Hepatocyte (in vitro differentiated cells): ENCODE data around the gene WDR73. TPM values are rescaled to one million over a fixed set of nuclear protein-coding genes. Genes with fewer than 3 reads are reported as not detected.
"Not testable (repeated sequence)": the region's sequence is repeated elsewhere in the genome, so short reads cannot be mapped to it uniquely, and the experiment has no call there.

ENCODE experiments used
- DNase-seq: peaks from one replicate; pipeline ENCODE4 v3.0.0-alpha.2; 2016; ENCODE audit warnings: low spot score
- H2AFZ ChIP-seq: fragments of 200-600 bp; sonication (generic); 2 replicates; pipeline ENCODE4 v1.6.0; 2016; ENCODE audit warnings: antibody characterized with exemption, mild to moderate bottlenecking
- H3K27ac ChIP-seq: fragments of 200-600 bp; sonication (generic); 2 replicates; pipeline ENCODE4 v1.5.1; 2016; ENCODE audit warnings: mild to moderate bottlenecking
- H3K27me3 ChIP-seq: fragments of 200-600 bp; sonication (generic); 2 replicates; pipeline ENCODE4 v1.6.1; 2016
- H3K36me3 ChIP-seq: fragments of 200-600 bp; sonication (generic); replicated peaks from 2 replicates; pipeline ENCODE4 v1.5.1; 2016; ENCODE audit warnings: low read depth; ENCODE audit not compliant: insufficient read depth
- H3K4me1 ChIP-seq: fragments of 200-600 bp; sonication (generic); 2 replicates; pipeline ENCODE4 v1.5.1; 2016; ENCODE audit warnings: mild to moderate bottlenecking, moderate library complexity; ENCODE audit not compliant: insufficient read depth
- H3K4me2 ChIP-seq: fragments of 200-600 bp; sonication (generic); 2 replicates; pipeline ENCODE4 v1.6.0; 2016
- H3K4me3 ChIP-seq: fragments of 200-600 bp; sonication (generic); 2 replicates; pipeline ENCODE4 v1.5.1; 2016; ENCODE audit warnings: mild to moderate bottlenecking
- H3K79me2 ChIP-seq: fragments of 200-600 bp; sonication (generic); 2 replicates; pipeline ENCODE4 v1.6.0; 2017; ENCODE audit warnings: mild to moderate bottlenecking
- H3K9me2 ChIP-seq: fragments of 200-600 bp; sonication (generic); replicated peaks from 2 replicates; pipeline ENCODE4 v1.6.0; 2017; ENCODE audit warnings: mild to moderate bottlenecking; ENCODE audit not compliant: insufficient read depth
- H3K9me3 ChIP-seq: fragments of 200-600 bp; sonication (generic); 2 replicates; pipeline ENCODE4 v1.5.1; 2016; ENCODE audit warnings: low read depth, mild to moderate bottlenecking
- H4K20me1 ChIP-seq: fragments of 200-600 bp; sonication (generic); 2 replicates; pipeline ENCODE4 v1.6.0; 2016; ENCODE audit warnings: mild to moderate bottlenecking; ENCODE audit not compliant: insufficient read depth, poor library complexity, severe bottlenecking
- CTCF ChIP-seq: fragments of 200-600 bp; sonication (generic); IDR thresholded peaks from 2 replicates; pipeline ENCODE4 v1.5.1; 2016; ENCODE audit warnings: antibody characterized with exemption, mild to moderate bottlenecking; ENCODE audit not compliant: poor library complexity
- EZH2 ChIP-seq: fragments of 200-600 bp; sonication (generic); IDR thresholded peaks from 2 replicates; pipeline ENCODE4 v1.6.1; 2016; ENCODE audit warnings: antibody characterized with exemption, mild to moderate bottlenecking, borderline replicate concordance
- EZH2phosphoT487 ChIP-seq: fragments of 200-600 bp; sonication (generic); IDR thresholded peaks from one replicate; pipeline ENCODE4 v1.6.1; 2018; ENCODE audit warnings: antibody characterized with exemption, mild to moderate bottlenecking, low read depth, moderate library complexity; ENCODE audit not compliant: unreplicated experiment, severe bottlenecking
- WGBS: methylation state at CpG from one replicate; pipeline ENCODE4 v1.1.6; 2016; ENCODE audit warnings: low lambda C conversion rate; ENCODE audit errors: missing lambda C conversion rate; 5-methylcytosine and 5-hydroxymethylcytosine counted together
- polyA plus RNA-seq: library from polyadenylated mRNA; unstranded; fragments of >200 nt; fragmentation: Nextera tagmentation; extraction: Ambion mirVana; gene quantifications from 2 replicates; pipeline ENCODE4 v1.2.1, GENCODE V29; 2016
- total RNA-seq: library from RNA; depleted of rRNA; stranded (reverse); fragments of >200 nt; gene quantifications from 2 replicates; pipeline ENCODE4 v1.2.3, GENCODE V29; 2014

The WDR73 gene
- total and polyA plus RNA-seq, 2 experiments from 2014 or later, result 30.3 to 31.4 TPM

- Histone ChIP-seq H3K27ac (no peak overlapping the region), H3K27me3 (no peaks in the 10 kb centered on the region), H2AFZ (no peak overlapping the region), H3K9me2 (no peaks in the 10 kb centered on the region), H3K9me3 (no peaks in the 10 kb centered on the region), H3K4me2 (no peak overlapping the region), H3K4me1 (no peaks in the 10 kb centered on the region), H4K20me1 (peaks cover 18% of the 10 kb centered on the region), H3K4me3 (no peak overlapping the region), H3K79me2 (peaks cover 63% of the 10 kb centered on the region), H3K36me3 (no peaks in the 10 kb centered on the region)
- TF ChIP-seq CTCF (no peak), EZH2 (no peak), EZH2phosphoT487 (no peak)
- DNase-seq, result no peak
- 98% methylated on average over 8 of the region's 8 CpGs for WGBS
Measured at GRCh38 chr15:84690342-84690741, 36.3 kb upstream of the WDR73 start.

GRCh38 chr15:84689858-84690257 lies 35.8 kb upstream of the WDR73 start:
- Histone ChIP-seq H3K9me3 (no peaks in the 10 kb centered on the region), H3K4me2 (no peak overlapping the region), H4K20me1 (peaks cover 18% of the 10 kb centered on the region), H3K79me2 (peaks cover 61% of the 10 kb centered on the region), H3K27ac (no peak overlapping the region), H3K4me3 (no peak overlapping the region), H2AFZ (no peak overlapping the region), H3K27me3 (no peaks in the 10 kb centered on the region), H3K4me1 (no peaks in the 10 kb centered on the region), H3K9me2 (no peaks in the 10 kb centered on the region), H3K36me3 (no peaks in the 10 kb centered on the region)
- DNase-seq, result no peak
- TF ChIP-seq EZH2phosphoT487, result no peak
- TF ChIP-seq CTCF, result no peak
- no peak for TF ChIP-seq EZH2
- WGBS, result 96% methylated on average over 4 of the region's 4 CpGs

GRCh38 chr15:84686446-84686845 lies 32.4 kb upstream of the WDR73 start:
- H3K9me2 ChIP-seq, H3K4me3 ChIP-seq, H3K9me3 ChIP-seq, H4K20me1 ChIP-seq, H3K27ac ChIP-seq, H3K36me3 ChIP-seq, DNase-seq, H2AFZ ChIP-seq, H3K4me2 ChIP-seq, H3K4me1 ChIP-seq, H3K27me3 ChIP-seq: not testable (repeated sequence)
- H3K79me2 ChIP-seq, result peaks cover 40% of the 10 kb centered on the region
- WGBS, result 95% methylated on average over 7 of the region's 7 CpGs

- Histone ChIP-seq H3K4me3 (no peak overlapping the region), H4K20me1 (no peaks in the 10 kb centered on the region), H3K4me1 (no peaks in the 10 kb centered on the region), H3K27me3 (no peaks in the 10 kb centered on the region), H3K9me3 (no peaks in the 10 kb centered on the region), H3K9me2 (no peaks in the 10 kb centered on the region), H2AFZ (no peak overlapping the region), H3K36me3 (no peaks in the 10 kb centered on the region), H3K4me2 (no peak overlapping the region), H3K27ac (no peak overlapping the region), H3K79me2 (peaks cover 29% of the 10 kb centered on the region)
- peak; percentile 22 for DNase-seq
- 81% methylated on average over 5 of the region's 5 CpGs for WGBS
- TF ChIP-seq EZH2phosphoT487, result no peak
- no peak for TF ChIP-seq EZH2
Measured at GRCh38 chr15:84685304-84685703, 31.2 kb upstream of the WDR73 start.

GRCh38 chr15:84684092-84684491 lies 30.0 kb upstream of the WDR73 start:
- no peak overlapping the region for H3K4me3 ChIP-seq
- H2AFZ ChIP-seq, result no peak overlapping the region
- H3K4me1 ChIP-seq, result no peaks in the 10 kb centered on the region
- TF ChIP-seq EZH2phosphoT487 (no peak), CTCF (no peak), EZH2 (no peak)
- H3K9me3 ChIP-seq, result no peaks in the 10 kb centered on the region
- H4K20me1 ChIP-seq, result no peaks in the 10 kb centered on the region
- H3K9me2 ChIP-seq, result no peaks in the 10 kb centered on the region
- H3K27ac ChIP-seq, result no peak overlapping the region
- H3K27me3 ChIP-seq, result no peaks in the 10 kb centered on the region
- H3K36me3 ChIP-seq, result no peaks in the 10 kb centered on the region
- no peak for DNase-seq
- H3K79me2 ChIP-seq, result peaks cover 20% of the 10 kb centered on the region
- 100% methylated on average over 1 of the region's 1 CpG for WGBS
- H3K4me2 ChIP-seq, result no peak overlapping the region
